ENCODE results near the gene TTBK2.

Gene TTBK2

GRCh38 chr15:42759093-42759492 lies 161.5 kb downstream of the TTBK2 start:
- no peak for TF ChIP-seq CTCF (IDR thresholded peaks at IDR 0.05; ENCODE audit: extremely low read depth, missing control alignments)
- no peak for DNase-seq (ENCODE audit: low spot score)

- DNase-seq (ENCODE audit: low spot score) = no peak
- TF ChIP-seq CTCF (IDR thresholded peaks at IDR 0.05; ENCODE audit: extremely low read depth, missing control alignments) = no peak
Observed at GRCh38 chr15:42750306-42750705, 170.3 kb downstream of the TTBK2 start.

GRCh38 chr15:42749266-42749665 lies 171.3 kb downstream of the TTBK2 start:
- DNase-seq (ENCODE audit: low spot score) = no peak

DNA sequence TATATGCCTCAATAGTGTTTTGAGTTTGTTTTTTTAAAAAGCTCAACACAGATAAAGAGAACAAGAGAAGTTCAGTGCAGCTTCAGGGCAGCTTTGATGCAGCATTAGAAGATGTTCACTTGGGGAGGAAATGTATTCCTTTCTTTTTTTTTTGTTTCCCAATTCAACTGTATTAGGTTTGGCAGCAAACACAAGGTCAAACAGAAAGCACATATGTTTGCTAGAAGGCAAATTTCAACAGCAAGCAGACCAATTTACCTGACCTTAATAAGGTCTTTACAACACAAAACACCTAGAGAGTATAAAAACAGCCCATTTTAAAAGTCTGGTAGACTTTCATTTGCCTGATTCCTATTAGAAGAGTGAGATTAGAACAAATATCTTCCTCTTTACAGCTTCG lies 176.4 kb downstream of the TTBK2 start:
- no peak for DNase-seq (ENCODE audit: low spot score)
- no peak for TF ChIP-seq CTCF (IDR thresholded peaks at IDR 0.05; ENCODE audit: extremely low read depth, missing control alignments)

More at GRCh38 chr15:42749266-42749665, 171.3 kb downstream of the TTBK2 start:
- TF ChIP-seq CTCF (IDR thresholded peaks at IDR 0.05; ENCODE audit: extremely low read depth, missing control alignments) = no peak

DNA sequence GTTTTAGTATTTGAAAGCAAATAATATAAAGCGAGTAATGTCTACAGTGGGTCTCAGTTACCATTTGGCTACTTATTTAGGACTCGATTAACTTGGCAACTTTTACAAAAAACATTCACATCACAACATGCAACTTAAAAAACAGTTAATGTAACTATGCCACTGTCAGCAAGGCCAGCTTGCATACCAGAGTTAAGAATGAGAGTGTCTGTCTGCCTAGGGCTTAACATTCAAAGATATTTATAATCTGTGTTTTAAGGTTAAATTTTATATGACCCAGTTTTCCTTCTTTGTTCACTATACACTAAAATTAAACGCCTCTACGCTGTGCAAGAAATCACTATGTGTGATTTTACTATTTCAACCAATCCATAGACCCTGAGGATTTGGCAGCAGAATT lies 178.4 kb downstream of the TTBK2 start:
- TF ChIP-seq CTCF (IDR thresholded peaks at IDR 0.05; ENCODE audit: extremely low read depth, missing control alignments) = no peak
- DNase-seq (ENCODE audit: low spot score) = no peak

DNA sequence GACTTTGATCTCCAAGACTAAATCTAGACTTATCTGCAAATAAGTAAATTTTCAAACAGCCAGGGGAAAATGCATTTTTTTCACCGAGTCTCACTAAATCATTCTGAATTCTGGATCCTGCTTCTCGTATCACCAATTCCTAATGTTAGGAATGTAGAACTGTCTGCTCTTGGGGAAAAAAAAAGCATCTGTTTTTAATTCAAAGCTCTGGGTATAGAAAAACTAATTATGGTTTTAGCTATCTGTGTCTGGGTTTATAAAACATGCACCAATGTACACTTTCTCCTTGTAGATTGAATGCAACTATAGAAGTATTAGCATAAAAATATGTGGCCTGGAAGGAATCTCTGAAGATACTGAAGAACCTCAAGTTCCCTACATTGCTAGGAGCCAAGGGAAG lies 178.9 kb downstream of the TTBK2 start:
- no peak for DNase-seq (ENCODE audit: low spot score)
- no peak for TF ChIP-seq CTCF (IDR thresholded peaks at IDR 0.05; ENCODE audit: extremely low read depth, missing control alignments)

- no peak for TF ChIP-seq CTCF (IDR thresholded peaks at IDR 0.05; ENCODE audit: extremely low read depth, missing control alignments)
- DNase-seq (ENCODE audit: low spot score) = no peak
Observed at GRCh38 chr15:42737529-42738328, 182.8 kb downstream of the TTBK2 start.
